ENCODE measurements around the gene LRP1B.

DNA sequence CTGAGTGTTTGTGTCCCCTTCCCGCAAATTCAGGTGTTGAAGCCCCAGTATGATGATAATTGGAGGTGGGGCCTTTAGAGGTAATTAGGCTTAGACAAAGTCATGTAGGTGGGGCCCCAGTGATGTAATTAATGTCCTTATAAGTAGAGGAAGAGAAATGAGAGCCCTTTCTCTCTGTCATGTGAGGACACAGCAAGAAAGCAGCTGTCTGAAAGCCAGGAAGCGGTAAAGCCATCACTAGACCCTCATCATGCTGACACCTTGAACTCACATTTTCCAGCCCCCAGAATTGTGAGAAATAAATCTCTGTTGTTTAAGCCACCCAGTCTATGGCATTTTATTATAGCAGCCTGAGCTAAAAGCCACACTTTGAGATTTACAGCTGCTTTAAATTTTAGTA lies 1580.0 kb downstream of the LRP1B start:
- TF ChIP-seq, protein P1, sequence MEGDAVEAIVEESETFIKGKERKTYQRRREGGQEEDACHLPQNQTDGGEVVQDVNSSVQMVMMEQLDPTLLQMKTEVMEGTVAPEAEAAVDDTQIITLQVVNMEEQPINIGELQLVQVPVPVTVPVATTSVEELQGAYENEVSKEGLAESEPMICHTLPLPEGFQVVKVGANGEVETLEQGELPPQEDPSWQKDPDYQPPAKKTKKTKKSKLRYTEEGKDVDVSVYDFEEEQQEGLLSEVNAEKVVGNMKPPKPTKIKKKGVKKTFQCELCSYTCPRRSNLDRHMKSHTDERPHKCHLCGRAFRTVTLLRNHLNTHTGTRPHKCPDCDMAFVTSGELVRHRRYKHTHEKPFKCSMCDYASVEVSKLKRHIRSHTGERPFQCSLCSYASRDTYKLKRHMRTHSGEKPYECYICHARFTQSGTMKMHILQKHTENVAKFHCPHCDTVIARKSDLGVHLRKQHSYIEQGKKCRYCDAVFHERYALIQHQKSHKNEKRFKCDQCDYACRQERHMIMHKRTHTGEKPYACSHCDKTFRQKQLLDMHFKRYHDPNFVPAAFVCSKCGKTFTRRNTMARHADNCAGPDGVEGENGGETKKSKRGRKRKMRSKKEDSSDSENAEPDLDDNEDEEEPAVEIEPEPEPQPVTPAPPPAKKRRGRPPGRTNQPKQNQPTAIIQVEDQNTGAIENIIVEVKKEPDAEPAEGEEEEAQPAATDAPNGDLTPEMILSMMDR (IDR thresholded peaks at IDR 0.05): no peak
- TF ChIP-seq EP300 (IDR thresholded peaks at IDR 0.05) (no peak), POLR2A (IDR thresholded peaks at IDR 0.05) (no peak)

All from tibial nerve (tissue), 4 donors.